Neuronal stem cell (in vitro differentiated cells): ENCODE results near the gene RAB42.

Experiments
- DNase-seq: peaks from one replicate; pipeline ENCODE4 v3.0.0-alpha.2; 2013; ENCODE audit warnings: low spot score
- H2AFZ ChIP-seq: one replicate; pipeline ENCODE4 v1.6.1; 2013; ENCODE audit warnings: mild to moderate bottlenecking, low read length, inconsistent platforms
- H2AK5ac ChIP-seq: 2 replicates; pipeline ENCODE4 v1.6.1; 2013; ENCODE audit warnings: low read depth, mild to moderate bottlenecking, inconsistent platforms, low read length, moderate library complexity, mixed read lengths
- H2BK120ac ChIP-seq: 2 replicates; pipeline ENCODE4 v1.6.1; 2013; ENCODE audit warnings: low read depth, mild to moderate bottlenecking, inconsistent platforms, low read length, moderate library complexity, mixed read lengths
- H2BK12ac ChIP-seq: one replicate; pipeline ENCODE4 v1.6.1; 2013; ENCODE audit warnings: low read length, inconsistent platforms
- H2BK15ac ChIP-seq: 2 replicates; pipeline ENCODE4 v1.6.1; 2013; ENCODE audit warnings: mild to moderate bottlenecking, low read length, inconsistent platforms, mixed read lengths
- H2BK5ac ChIP-seq: one replicate; pipeline ENCODE4 v1.6.1; 2013; ENCODE audit warnings: inconsistent platforms, mild to moderate bottlenecking, low read length, moderate library complexity
- H3K14ac ChIP-seq: one replicate; pipeline ENCODE4 v1.6.1; 2013; ENCODE audit warnings: low read length, inconsistent platforms
- H3K18ac ChIP-seq: 2 replicates; pipeline ENCODE4 v1.6.1; 2013; ENCODE audit warnings: low read length, inconsistent platforms
- H3K23ac ChIP-seq: 2 replicates; pipeline ENCODE4 v1.6.1; 2013; ENCODE audit warnings: low read depth, mild to moderate bottlenecking, mixed read lengths, low read length, inconsistent platforms; ENCODE audit not compliant: poor library complexity
- H3K27ac ChIP-seq: replicated peaks from 3 replicates; pipeline ENCODE4 v1.5.1; 2013; ENCODE audit warnings: low read length, inconsistent platforms
- H3K27me3 ChIP-seq, 3 experiments: 2 replicates each; pipeline ENCODE4 v1.6.1; 2013; ENCODE audit warnings: low read length in 3 of 3, mild to moderate bottlenecking in 2 of 3, inconsistent platforms in 1 of 3, low read depth in 1 of 3, mixed read lengths in 1 of 3, moderate library complexity in 1 of 3; ENCODE audit not compliant: control insufficient read depth in 3 of 3, insufficient read depth in 3 of 3
- H3K36me3 ChIP-seq, 2 donors: replicated peaks in 1 of 2; 2 replicates each; pipeline ENCODE4 v1.6.1; 2013; ENCODE audit warnings: low read length in 2 of 2; ENCODE audit not compliant: control insufficient read depth in 2 of 2, insufficient read depth in 2 of 2
- H3K4ac ChIP-seq: 2 replicates; pipeline ENCODE4 v1.6.1; 2013; ENCODE audit warnings: inconsistent platforms, mild to moderate bottlenecking, low read length, moderate library complexity
- H3K4me1 ChIP-seq, 2 donors: 1 replicate in 1 of 2; 2 replicates in 1 of 2; pipeline ENCODE4 v1.6.1; 2013; ENCODE audit warnings: low read length in 2 of 2, low read depth in 1 of 2; ENCODE audit not compliant: control insufficient read depth in 2 of 2, insufficient read depth in 1 of 2
- H3K4me2 ChIP-seq: one replicate; pipeline ENCODE4 v1.6.1; 2013; ENCODE audit warnings: mild to moderate bottlenecking, low read length, inconsistent platforms; ENCODE audit not compliant: insufficient read depth, poor library complexity, severe bottlenecking
- H3K4me3 ChIP-seq, 2 donors: 2 replicates each; pipeline ENCODE4 v1.5.1; 2013; ENCODE audit warnings: low read length in 2 of 2, mild to moderate bottlenecking in 2 of 2, inconsistent platforms in 1 of 2, moderate library complexity in 1 of 2
- H3K79me1 ChIP-seq: one replicate; pipeline ENCODE4 v1.6.1; 2013; ENCODE audit warnings: low read depth, mild to moderate bottlenecking, inconsistent platforms, low read length, moderate library complexity
- H3K9ac ChIP-seq: one replicate; pipeline ENCODE4 v1.6.1; 2013; ENCODE audit warnings: mild to moderate bottlenecking, low read depth, low read length, inconsistent platforms; ENCODE audit not compliant: poor library complexity
- H3K9me3 ChIP-seq, 2 donors: replicated peaks in 1 of 2; 2 replicates each; pipeline versions ENCODE3 to v1.6.1; 2013; ENCODE audit warnings: low read length in 2 of 2, mild to moderate bottlenecking in 2 of 2, inconsistent platforms in 1 of 2, low read depth in 1 of 2, mixed read lengths in 1 of 2, moderate library complexity in 1 of 2; ENCODE audit not compliant: control insufficient read depth in 2 of 2, insufficient read depth in 1 of 2
- H4K8ac ChIP-seq: one replicate; pipeline ENCODE4 v1.6.1; 2013; ENCODE audit warnings: low read depth, mild to moderate bottlenecking, inconsistent platforms, low read length, moderate library complexity
- H4K91ac ChIP-seq: one replicate; pipeline ENCODE4 v1.6.1; 2013; ENCODE audit warnings: low read length, low read depth, mild to moderate bottlenecking, inconsistent platforms; ENCODE audit not compliant: poor library complexity
- whole genome bisulfite sequencing, 2 donors: extraction: QIAGEN DNeasy Blood & Tissue Kit; methylation state at CpG; one replicate each; pipeline ENCODE4 v1.1.7; 2013; ENCODE audit warnings: missing lambda C conversion rate in 2 of 2, mixed read lengths in 1 of 2; ENCODE audit not compliant: insufficient read length in 2 of 2, insufficient replicate concordance in 1 of 2; ENCODE audit errors: extremely low coverage in 2 of 2; 5-methylcytosine and 5-hydroxymethylcytosine counted together

RAB42 gene

DNA sequence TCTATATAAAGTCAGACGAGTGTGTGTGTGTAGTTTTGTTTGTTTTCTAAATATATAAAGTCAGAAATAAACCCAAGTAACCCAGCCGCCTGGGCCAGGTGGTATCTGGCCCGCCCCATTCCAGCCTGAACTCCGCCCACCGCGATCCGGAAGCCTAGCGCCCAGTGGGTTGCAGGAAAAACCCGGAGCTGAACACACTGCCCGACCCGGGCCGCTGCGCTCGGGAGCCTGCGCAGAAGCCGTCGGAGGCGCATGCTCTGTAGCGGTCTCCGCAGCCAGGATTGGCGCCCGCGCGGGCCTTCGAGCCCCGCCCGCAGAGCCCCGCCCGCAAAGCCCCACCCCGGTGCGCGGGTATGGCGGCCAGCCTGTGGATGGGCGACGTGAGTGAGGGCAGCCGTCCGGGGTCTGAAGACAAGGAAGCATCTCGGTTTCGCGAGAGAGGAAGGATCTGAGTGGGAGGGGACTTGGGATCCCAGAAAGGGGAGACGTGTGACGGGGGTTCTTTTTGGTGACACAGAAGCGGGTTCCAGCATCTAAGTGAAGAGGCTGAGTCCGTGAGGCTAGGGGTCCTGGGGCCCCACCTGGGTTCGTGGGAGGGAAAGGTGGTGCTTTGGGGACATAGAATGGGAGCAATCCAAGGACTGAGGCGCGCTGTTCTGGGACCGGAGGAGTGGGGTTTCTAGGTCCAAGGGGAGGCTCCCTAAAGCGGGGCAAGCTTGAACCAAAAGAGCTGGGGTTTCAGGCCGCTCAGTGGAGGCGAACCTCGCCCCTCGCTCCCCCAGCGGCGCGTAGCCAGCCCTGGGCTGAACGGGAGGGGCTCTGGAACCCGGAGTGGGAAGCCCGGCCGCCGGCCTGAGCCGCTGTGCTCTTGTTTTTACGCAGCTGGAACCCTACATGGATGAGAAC is 39.1 kb upstream of the RAB42 start, which contains the start of gene TRNAU1AP:
Gene TRNAU1AP (plus strand): TSS at position 328 of the 906 bp plus-strand sequence. CDS start 26 bp downstream, at position 354.
- no peak within 1 kb of the TSS for H3K27ac ChIP-seq
- no peak within 1 kb of the TSS for H4K8ac ChIP-seq
- H3K9me3 ChIP-seq: no peaks in the 10 kb centered on the region
- H3K4me1 ChIP-seq: peaks cover 0 to 3% of the 10 kb centered on the region in 2 donors
- H2BK15ac ChIP-seq: no peak within 1 kb of the TSS
- peaks cover 0 to 33% of the 10 kb centered on the region in 2 donors for H3K36me3 ChIP-seq
- H4K91ac ChIP-seq: no peak within 1 kb of the TSS
- H2BK12ac ChIP-seq: no peak within 1 kb of the TSS
- H2AK5ac ChIP-seq: peak within 1 kb of the TSS; percentile 76
- H3K79me1 ChIP-seq: peaks cover 4% of the 10 kb centered on the region
- H3K4ac ChIP-seq: no peak within 1 kb of the TSS
- peak; percentile 95 for DNase-seq
- peak within 1 kb of the TSS; percentile 93 for H2AFZ ChIP-seq
- no peaks in the 10 kb centered on the region for H3K27me3 ChIP-seq
- H2BK5ac ChIP-seq: peak within 1 kb of the TSS; percentile 70
- H3K14ac ChIP-seq: no peak within 1 kb of the TSS
- no peak within 1 kb of the TSS for H2BK120ac ChIP-seq
- H3K23ac ChIP-seq: peak within 1 kb of the TSS; percentile 94
- peak within 1 kb of the TSS; percentile 91 for H3K18ac ChIP-seq
- peak within 1 kb of the TSS; percentile 63 for H3K4me2 ChIP-seq
- H3K9ac ChIP-seq: peak within 1 kb of the TSS; percentile 71
- peak within 1 kb of the TSS; percentile 87 to 94 for H3K4me3 ChIP-seq
- no CpG with 5 or more reads among the region's 63 CpGs for WGBS, 2 donors

DNA sequence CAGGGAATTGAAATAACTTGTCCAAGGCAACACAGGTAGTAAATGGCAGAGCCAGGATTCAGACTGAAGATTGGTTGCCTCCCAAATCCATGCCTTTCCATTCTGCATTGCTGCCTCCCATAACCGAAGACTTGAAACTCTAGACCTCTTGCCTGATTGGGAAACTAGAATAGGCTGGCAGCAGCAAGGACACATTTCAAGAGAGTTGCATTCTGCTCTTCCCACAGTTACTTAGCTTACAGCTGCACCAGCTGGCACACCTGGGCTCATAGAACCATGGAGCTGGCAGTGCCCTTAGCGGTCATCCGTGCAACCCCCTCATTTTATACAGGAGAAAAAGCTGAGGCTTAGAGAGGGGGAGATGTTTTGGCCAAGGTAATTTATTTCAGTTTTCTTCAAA is 31.2 kb upstream of the RAB42 start:
- Histone ChIP-seq H3K4me1 (no peaks in the 10 kb centered on the region), H3K4me2 (no peak overlapping the region), H3K18ac (no peak overlapping the region), H2AFZ (no peak overlapping the region), H2AK5ac (no peak overlapping the region), H3K27me3 (no peaks in the 10 kb centered on the region), H3K4ac (no peak overlapping the region), H2BK5ac (no peak overlapping the region), H3K9ac (no peak overlapping the region), H2BK120ac (no peak overlapping the region), H4K8ac (no peak overlapping the region), H3K14ac (no peak overlapping the region), H4K91ac (no peak overlapping the region), H3K79me1 (no peaks in the 10 kb centered on the region), H2BK12ac (no peak overlapping the region), H3K9me3 (no peaks in the 10 kb centered on the region), H3K36me3 (peaks cover 23 to 77% of the 10 kb centered on the region in 2 donors), H3K23ac (no peak overlapping the region), H2BK15ac (no peak overlapping the region), H3K27ac (no peak overlapping the region), H3K4me3 (no peak overlapping the region)
- no peak for DNase-seq
- no CpG with 5 or more reads among the region's 3 CpGs for WGBS, 2 donors

DNA sequence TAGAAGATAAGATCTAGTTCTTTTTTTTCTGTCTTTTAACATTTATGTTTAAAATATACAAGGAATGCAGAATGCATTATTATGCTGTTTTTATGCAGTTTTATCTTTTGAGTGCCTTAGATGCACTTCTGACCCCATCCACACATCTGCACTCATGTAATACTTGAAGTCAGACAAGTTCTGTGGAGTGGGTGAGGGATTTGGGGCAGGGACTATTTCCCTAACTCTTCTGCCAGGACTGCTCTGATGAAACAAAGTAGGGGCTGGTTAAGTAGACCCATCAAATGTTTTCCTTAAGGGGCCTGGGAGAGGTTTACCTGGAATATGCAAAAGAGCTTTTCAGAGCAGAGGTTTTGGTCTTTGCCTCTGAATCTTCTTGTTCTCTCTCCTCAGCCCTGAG is 27.8 kb upstream of the RAB42 start:
- Histone ChIP-seq H2BK120ac (no peak overlapping the region), H3K23ac (no peak overlapping the region), H2BK12ac (no peak overlapping the region), H3K36me3 (peaks cover 35 to 85% of the 10 kb centered on the region in 2 donors), H3K9ac (no peak overlapping the region), H4K91ac (no peak overlapping the region), H3K27ac (no peak overlapping the region), H3K18ac (no peak overlapping the region), H2AFZ (no peak overlapping the region), H4K8ac (no peak overlapping the region), H3K27me3 (no peaks in the 10 kb centered on the region), H3K4me3 (no peak overlapping the region), H3K9me3 (no peaks in the 10 kb centered on the region), H3K79me1 (no peaks in the 10 kb centered on the region), H3K4me2 (no peak overlapping the region), H3K4ac (no peak overlapping the region), H2BK5ac (no peak overlapping the region), H2AK5ac (no peak overlapping the region), H3K14ac (no peak overlapping the region), H2BK15ac (no peak overlapping the region), H3K4me1 (no peaks in the 10 kb centered on the region)
- no peak for DNase-seq

DNA sequence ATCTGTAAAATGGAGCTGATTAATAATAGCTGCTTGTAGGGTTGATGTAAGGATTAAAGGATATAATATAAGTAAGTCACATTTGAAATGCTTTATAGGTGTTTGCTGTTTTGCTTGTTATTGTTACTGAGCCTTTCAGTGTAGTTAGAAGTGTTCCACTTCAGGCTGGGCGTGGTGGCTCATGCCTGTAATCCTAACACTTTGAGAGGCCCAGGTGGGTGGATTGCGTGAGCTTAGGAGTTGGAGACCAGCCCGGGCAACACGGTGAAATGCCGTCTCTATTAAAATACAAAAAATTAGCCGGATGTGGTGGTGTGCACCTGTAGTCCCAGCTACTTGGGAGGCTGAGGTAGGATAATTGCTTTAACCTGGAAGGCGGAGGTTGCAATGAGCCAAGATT is 27.0 kb upstream of the RAB42 start:
- Histone ChIP-seq H3K4me3 (no peak overlapping the region), H3K4ac (no peak overlapping the region), H2AK5ac (no peak overlapping the region), H3K9me3 (no peaks in the 10 kb centered on the region), H4K91ac (no peak overlapping the region), H3K4me1 (no peaks in the 10 kb centered on the region), H3K79me1 (no peaks in the 10 kb centered on the region), H2BK120ac (no peak overlapping the region), H3K36me3 (peaks cover 32 to 79% of the 10 kb centered on the region in 2 donors), H4K8ac (no peak overlapping the region), H3K27me3 (no peaks in the 10 kb centered on the region), H2BK5ac (no peak overlapping the region), H2AFZ (no peak overlapping the region), H3K23ac (no peak overlapping the region), H3K18ac (no peak overlapping the region), H2BK12ac (no peak overlapping the region), H3K14ac (no peak overlapping the region), H3K4me2 (no peak overlapping the region), H2BK15ac (no peak overlapping the region), H3K27ac (no peak overlapping the region), H3K9ac (no peak overlapping the region)
- no CpG with 5 or more reads among the region's 7 CpGs for WGBS, 2 donors
- no peak for DNase-seq
